ENCODE results near the gene BORCS6. TPM values are rescaled to one million over a fixed set of nuclear protein-coding genes. Genes with fewer than 3 reads are reported as not detected.

The BORCS6 gene
- total and polyA plus RNA-seq, 9 of the 15 experiments (the other 6 are each of a cell fraction or from before 2014, with no cell fraction given) = 0.01 to 7.4 (median 2.3) TPM

DNA sequence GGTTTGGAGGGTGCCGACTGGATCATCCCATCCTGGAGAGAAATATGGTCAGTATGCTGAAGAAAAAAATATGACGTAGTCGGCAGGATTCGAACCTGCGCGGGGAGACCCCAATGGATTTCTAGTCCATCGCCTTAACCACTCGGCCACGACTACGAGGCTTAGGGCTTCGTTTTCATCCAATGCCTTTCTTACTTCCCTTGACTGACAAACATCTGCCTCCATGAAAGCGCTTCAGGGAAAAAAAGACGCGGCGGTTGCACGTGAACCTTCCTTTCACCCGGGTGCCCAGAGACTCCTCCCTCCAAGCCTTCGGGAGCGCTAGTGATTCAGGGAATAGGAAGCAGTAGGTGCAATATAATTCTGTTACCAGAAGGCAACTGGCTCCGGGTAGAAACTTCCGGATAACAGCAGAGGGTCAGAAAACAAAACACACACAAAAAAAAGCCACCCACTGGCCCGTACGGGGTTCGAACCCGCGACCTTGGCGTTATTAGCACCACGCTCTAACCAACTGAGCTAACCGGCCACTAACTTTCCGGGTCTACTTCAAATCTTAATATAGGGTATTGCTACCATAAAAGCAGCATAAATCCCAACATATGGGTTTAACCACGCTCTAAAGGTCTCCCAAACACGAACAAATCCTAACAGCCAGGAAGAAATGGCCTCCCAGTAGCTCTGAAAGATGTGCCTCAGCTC, 36.7 kb upstream of the BORCS6 start:
- under 1% methylated on average over 31 of the region's 32 CpGs for WGBS (ENCODE audit: insufficient coverage, low coverage, missing lambda C conversion rate)
- POLR2A ChIA-PET = interaction anchor here (0.7 to 1.7 kb wide), 8 partner anchors 9 to 128 kb away, joined by 3 to 7 read pairs (median 4); partner anchors contain the start of gene CTC1
- CTCF ChIA-PET (ENCODE audit: low intra/inter-chr PET ratio) = no interaction called here
- TF ChIP-seq MYNN (IDR thresholded peaks at IDR 0.05) (peak; percentile 21; the same call in 1 of the 2 replicates), MYNN (CRISPR knock-in tag; IDR thresholded peaks at IDR 0.05) (no peak), MED1 (CRISPR knock-in tag; IDR thresholded peaks at IDR 0.05; ENCODE audit: borderline replicate concordance) (no peak), ZNF3 (CRISPR knock-in tag; IDR thresholded peaks at IDR 0.05) (no peak), ZNF398 (CRISPR knock-in tag; IDR thresholded peaks at IDR 0.05) (no peak), TARDBP (IDR thresholded peaks at IDR 0.05) (0 out of 2 replicates have a peak, but pooled peaks have one; percentile 44), PML (IDR thresholded peaks at IDR 0.05; ENCODE audit: low read length) (no peak), FOXP4 (CRISPR knock-in tag; IDR thresholded peaks at IDR 0.05; ENCODE audit: borderline replicate concordance) (no peak), NFXL1 (CRISPR knock-in tag; IDR thresholded peaks at IDR 0.05) (no peak), GTF2A2 (tag; IDR thresholded peaks at IDR 0.05) (no peak), ZBTB33 (CRISPR knock-in tag; IDR thresholded peaks at IDR 0.05) (no peak)
- TF ChIP-seq, protein P1, sequence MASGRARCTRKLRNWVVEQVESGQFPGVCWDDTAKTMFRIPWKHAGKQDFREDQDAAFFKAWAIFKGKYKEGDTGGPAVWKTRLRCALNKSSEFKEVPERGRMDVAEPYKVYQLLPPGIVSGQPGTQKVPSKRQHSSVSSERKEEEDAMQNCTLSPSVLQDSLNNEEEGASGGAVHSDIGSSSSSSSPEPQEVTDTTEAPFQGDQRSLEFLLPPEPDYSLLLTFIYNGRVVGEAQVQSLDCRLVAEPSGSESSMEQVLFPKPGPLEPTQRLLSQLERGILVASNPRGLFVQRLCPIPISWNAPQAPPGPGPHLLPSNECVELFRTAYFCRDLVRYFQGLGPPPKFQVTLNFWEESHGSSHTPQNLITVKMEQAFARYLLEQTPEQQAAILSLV (tag; IDR thresholded peaks at IDR 0.05) = no peak

More for the DNA sequence above, 36.7 kb upstream of the BORCS6 start:
- Histone ChIP-seq H3K27ac (ENCODE audit: extremely low read depth, low read depth, low read length) (peak overlapping the region; percentile 81), H3K36me3 (ENCODE audit: control insufficient read depth, insufficient read depth, low read length) (peaks cover 47% of the 10 kb centered on the region; the same call in 2 of the 3 replicates), H3K9me3 (replicated peaks; ENCODE audit: control insufficient read depth, insufficient read depth, low read depth, low read length) (no peaks in the 10 kb centered on the region), H3K4me2 (ENCODE audit: insufficient read depth, low read length) (peak overlapping the region; percentile 78), H3K9me1 (ENCODE audit: control insufficient read depth, insufficient read depth, low read length) (no peaks in the 10 kb centered on the region), H3K27me3 (ENCODE audit: control insufficient read depth in 2 of 2, insufficient read depth in 2 of 2, low read length in 2 of 2) (no peaks in the 10 kb centered on the region), H3K79me2 (ENCODE audit: control insufficient read depth, insufficient read depth, low read length) (no peaks in the 10 kb centered on the region), H2AFZ (ENCODE audit: low read depth, low read length) (peak overlapping the region; percentile 57; the same call in 1 of the 2 replicates), H3K4me3 (peak overlapping the region; percentile 47), H3K9ac (ENCODE audit: insufficient read depth in 1 of 2, low read depth in 2 of 2, low read length in 2 of 2) (peak overlapping the region; percentile 62 to 80; a peak in 3 of 4 replicates), H4K20me1 (replicated peaks; ENCODE audit: control insufficient read depth, insufficient read depth, low read length) (peaks cover 5% of the 10 kb centered on the region), H3K4me1 (replicated peaks in 1 of 2; ENCODE audit: control insufficient read depth in 2 of 2, insufficient read depth in 2 of 2, low read length in 2 of 2) (peaks cover 17 to 20% of the 10 kb centered on the region in 2 experiments; a peak in 4 of 5 replicates)
- in situ Hi-C loops (cut with MboI) = no loop called here
- DNase-seq (ENCODE audit: extremely low read depth in 1 of 4, low spot score in 3 of 4) (peak; percentile 53 to 83 (median 62)), ATAC-seq (peak; percentile 41), FAIRE-seq (peak; percentile 75)
- no TSS peak for BruUV-seq (replicated peaks)
- intact Hi-C loops (cut with micrococcal nuclease) = loop anchor here (1.0 to 10.0 kb wide), 2 partner anchors 23 to 158 kb away; partner anchors contain the start of genes PFAS and RPL26
